HTR-8/SVneo (cell line): ENCODE data around the gene ZNF106.

Experiments used
- DNase-seq: peaks from one replicate; pipeline ENCODE4 v3.0.0; 2011; ENCODE audit warnings: low spot score, mixed read lengths; ENCODE audit not compliant: insufficient read length
- FAIRE-seq: peaks from 2 replicates; lab custom pipeline; 2011; peaks lifted over from hg19 to GRCh38; lab: Jason Lieb, UNC

Gene ZNF106

GRCh38 chr15:42374810-42375209 lies 116.1 kb downstream of the ZNF106 start:
- FAIRE-seq, result no peak
- DNase-seq, result no peak

- FAIRE-seq (no peak), DNase-seq (no peak)
Observed at GRCh38 chr15:42373936-42374335, 117.0 kb downstream of the ZNF106 start.

GRCh38 chr15:42373274-42373673 lies 117.7 kb downstream of the ZNF106 start:
- FAIRE-seq, result no peak
- DNase-seq, result no peak

GRCh38 chr15:42371096-42371495 lies 119.8 kb downstream of the ZNF106 start:
- DNase-seq (no peak), FAIRE-seq (no peak)

GRCh38 chr15:42368096-42368495 lies 122.8 kb downstream of the ZNF106 start:
- DNase-seq (no peak), FAIRE-seq (no peak)

GRCh38 chr15:42367041-42367440 lies 123.9 kb downstream of the ZNF106 start:
- DNase-seq, result no peak
- FAIRE-seq, result no peak

- DNase-seq, result no peak
- no peak for FAIRE-seq
Observed at GRCh38 chr15:42365921-42366550, 124.9 kb downstream of the ZNF106 start.

GRCh38 chr15:42364529-42364928 lies 126.4 kb downstream of the ZNF106 start:
- no peak for DNase-seq
- no peak for FAIRE-seq

GRCh38 chr15:42363942-42364341 lies 127.0 kb downstream of the ZNF106 start:
- FAIRE-seq (no peak), DNase-seq (no peak)

- FAIRE-seq, result no peak
- DNase-seq, result no peak
Observed at GRCh38 chr15:42363487-42363886, 127.5 kb downstream of the ZNF106 start.
